ENCODE results near the gene TRIM69. TPM values are rescaled to one million over a fixed set of nuclear protein-coding genes. Genes with fewer than 3 reads are reported as not detected.
"Not testable (repeated sequence)": the region's sequence is repeated elsewhere in the genome, so short reads cannot be mapped to it uniquely, and the experiment has no call there.

The TRIM69 gene
- total RNA-seq, 1 experiment from 2014 or later: 6.7 TPM

DNA sequence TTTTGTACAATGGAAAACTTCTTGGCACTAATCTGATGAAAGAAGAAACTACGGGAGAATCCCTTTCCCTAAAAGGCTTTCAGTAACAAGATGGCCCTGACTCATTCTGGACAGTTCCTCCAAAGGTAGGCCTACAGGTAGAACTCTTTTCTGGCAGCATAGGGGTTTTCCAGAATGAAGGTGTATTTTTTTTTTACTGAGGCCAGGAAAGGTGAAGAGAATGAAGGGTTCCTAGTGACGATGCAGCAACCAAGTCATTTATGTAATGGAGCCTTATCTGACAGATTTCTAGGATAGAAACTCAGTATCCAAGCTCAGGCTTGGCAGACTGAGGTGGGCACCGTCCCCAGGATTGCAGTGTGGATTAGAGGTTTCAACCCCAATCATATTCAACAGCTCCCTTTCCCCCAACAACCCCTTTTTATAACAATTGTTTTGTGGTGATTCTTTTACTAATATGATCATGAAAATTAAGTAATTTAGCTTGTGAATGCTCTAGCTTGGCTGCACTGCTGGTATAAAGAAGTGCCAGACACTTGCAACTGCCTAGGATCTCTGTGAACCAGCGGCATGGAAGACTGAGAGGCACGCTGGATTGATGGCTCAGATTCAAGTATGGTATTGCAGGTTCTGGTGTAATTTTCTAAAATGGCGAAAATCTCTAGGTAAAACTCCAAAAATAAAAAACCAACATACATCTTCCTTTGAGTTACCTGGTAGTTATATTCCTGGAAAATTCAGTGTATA lies 8.7 kb upstream of the TRIM69 start:
- no peaks in the 10 kb centered on the region for H3K9me3 ChIP-seq
- ChIA-PET POLR2A (interaction anchor here (0.6 to 2.4 kb wide), 2 partner anchors 65 to 190 kb away, joined by 3 to 24 read pairs; partner anchors contain the start of gene SPG11), CTCF (interaction anchor here (1.6 to 1.9 kb wide), 2 partner anchors 16 to 64 kb away, joined by 11 to 26 read pairs; partner anchors contain the start of genes B2M, PATL2 and SPG11)
- H3K27me3 ChIP-seq (replicated peaks; ENCODE audit: control insufficient read depth, insufficient read depth, low read length): no peaks in the 10 kb centered on the region
- Mint-ChIP-seq H3K36me3 (ENCODE audit: insufficient read depth, unreplicated experiment) (peaks cover 8% of the 10 kb centered on the region), H3K9me3 (ENCODE audit: unreplicated experiment) (no peaks in the 10 kb centered on the region), H3K4me1 (ENCODE audit: low read depth, unreplicated experiment) (no peaks in the 10 kb centered on the region), H3K27me3 (ENCODE audit: insufficient read depth, unreplicated experiment) (no peaks in the 10 kb centered on the region), H3K27ac (ENCODE audit: unreplicated experiment) (peak overlapping the region; percentile 97), H3K4me3 (ENCODE audit: unreplicated experiment) (peak overlapping the region; percentile 86)
- intact Hi-C loops (cut with micrococcal nuclease; ENCODE audit: unreplicated experiment): loop anchor here (1.0 to 2.0 kb wide), 2 partner anchors 16 to 65 kb away; partner anchors contain the start of genes B2M, PATL2 and SPG11
- TF ChIP-seq, protein P1, sequence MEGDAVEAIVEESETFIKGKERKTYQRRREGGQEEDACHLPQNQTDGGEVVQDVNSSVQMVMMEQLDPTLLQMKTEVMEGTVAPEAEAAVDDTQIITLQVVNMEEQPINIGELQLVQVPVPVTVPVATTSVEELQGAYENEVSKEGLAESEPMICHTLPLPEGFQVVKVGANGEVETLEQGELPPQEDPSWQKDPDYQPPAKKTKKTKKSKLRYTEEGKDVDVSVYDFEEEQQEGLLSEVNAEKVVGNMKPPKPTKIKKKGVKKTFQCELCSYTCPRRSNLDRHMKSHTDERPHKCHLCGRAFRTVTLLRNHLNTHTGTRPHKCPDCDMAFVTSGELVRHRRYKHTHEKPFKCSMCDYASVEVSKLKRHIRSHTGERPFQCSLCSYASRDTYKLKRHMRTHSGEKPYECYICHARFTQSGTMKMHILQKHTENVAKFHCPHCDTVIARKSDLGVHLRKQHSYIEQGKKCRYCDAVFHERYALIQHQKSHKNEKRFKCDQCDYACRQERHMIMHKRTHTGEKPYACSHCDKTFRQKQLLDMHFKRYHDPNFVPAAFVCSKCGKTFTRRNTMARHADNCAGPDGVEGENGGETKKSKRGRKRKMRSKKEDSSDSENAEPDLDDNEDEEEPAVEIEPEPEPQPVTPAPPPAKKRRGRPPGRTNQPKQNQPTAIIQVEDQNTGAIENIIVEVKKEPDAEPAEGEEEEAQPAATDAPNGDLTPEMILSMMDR (IDR thresholded peaks at IDR 0.05; ENCODE audit: insufficient read depth in 1 of 2, low read depth in 1 of 2, low read length in 1 of 2, severe bottlenecking in 1 of 2, unreplicated experiment in 1 of 2): no peak
- H3K36me3 ChIP-seq (ENCODE audit: control insufficient read depth, insufficient read depth, low read length): no peaks in the 10 kb centered on the region
- peaks cover 3% of the 10 kb centered on the region; the same call in 1 of the 2 replicates for H3K4me1 ChIP-seq
- BruUV-seq (replicated peaks): no TSS peak
- DNase-seq: no peak
- peak overlapping the region; percentile 68 for H3K4me3 ChIP-seq (ENCODE audit: low read depth, low read length)

DNA sequence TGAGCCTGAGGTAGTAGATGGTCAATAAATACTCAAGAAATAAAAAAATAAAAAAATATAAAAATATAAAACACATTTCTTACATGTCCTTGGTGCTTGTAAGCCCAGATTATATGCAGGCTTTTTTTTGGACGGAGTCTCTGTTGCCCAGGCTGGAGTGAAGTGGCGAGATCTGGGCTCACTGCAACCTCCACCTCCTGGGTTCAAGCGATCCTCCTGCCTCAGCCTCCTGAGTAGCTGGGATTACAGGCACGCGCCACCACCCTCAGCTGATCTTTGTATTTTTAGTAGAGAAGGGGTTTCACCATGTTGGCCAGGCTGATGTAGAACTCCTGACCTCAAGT lies 8.1 kb upstream of the TRIM69 start:
- peak overlapping the region; percentile 86 for H3K4me3 Mint-ChIP-seq (ENCODE audit: unreplicated experiment)
- BruUV-seq (replicated peaks): TSS peak; percentile 92
- H3K27ac Mint-ChIP-seq (ENCODE audit: unreplicated experiment): peak overlapping the region; percentile 97
- not testable (repeated sequence) for H3K9me3 Mint-ChIP-seq (ENCODE audit: unreplicated experiment); H3K4me1 ChIP-seq; H3K27me3 Mint-ChIP-seq (ENCODE audit: insufficient read depth, unreplicated experiment); DNase-seq; H3K27me3 ChIP-seq (replicated peaks; ENCODE audit: control insufficient read depth, insufficient read depth, low read length); H3K9me3 ChIP-seq; H3K4me1 Mint-ChIP-seq (ENCODE audit: low read depth, unreplicated experiment); H3K36me3 Mint-ChIP-seq (ENCODE audit: insufficient read depth, unreplicated experiment); H3K36me3 ChIP-seq (ENCODE audit: control insufficient read depth, insufficient read depth, low read length)
- intact Hi-C loops (cut with micrococcal nuclease; ENCODE audit: unreplicated experiment): loop anchor here (1.0 to 2.0 kb wide), 2 partner anchors 17 to 65 kb away; partner anchors contain the start of genes B2M, PATL2 and SPG11
- CTCF ChIA-PET: interaction anchor here (0.6 to 1.9 kb wide), 7 partner anchors 9 to 125 kb away, joined by 3 to 30 read pairs (median 3); partner anchors contain the start of genes B2M, PATL2 and SPG11
- POLR2A ChIA-PET: interaction anchor here (1.0 to 2.4 kb wide), 4 partner anchors 15 to 185 kb away, joined by 3 to 32 read pairs (median 16); partner anchors contain the start of genes B2M, PATL2 and SPG11
- peak overlapping the region; percentile 68 for H3K4me3 ChIP-seq (ENCODE audit: low read depth, low read length)

- H3K9me3 ChIP-seq: no peaks in the 10 kb centered on the region
- H3K36me3 Mint-ChIP-seq (ENCODE audit: insufficient read depth, unreplicated experiment): peaks cover 8% of the 10 kb centered on the region
- H3K27me3 ChIP-seq (replicated peaks; ENCODE audit: control insufficient read depth, insufficient read depth, low read length): no peaks in the 10 kb centered on the region
- peak overlapping the region; percentile 97 for H3K27ac Mint-ChIP-seq (ENCODE audit: unreplicated experiment)
- ChIA-PET POLR2A (interaction anchor here (0.6 to 2.4 kb wide), 9 partner anchors 9 to 192 kb away, joined by 3 to 32 read pairs (median 4); partner anchors contain the start of genes B2M, EIF3J, PATL2 and SPG11), CTCF (interaction anchor here (0.5 to 1.9 kb wide), 8 partner anchors 8 to 850 kb away, joined by 3 to 30 read pairs (median 4); partner anchors contain the start of genes B2M, PATL2 and SPG11)
- H3K4me3 ChIP-seq (ENCODE audit: low read depth, low read length): peak overlapping the region; percentile 68
- peak; percentile 94 to 95 for DNase-seq
- H3K4me1 Mint-ChIP-seq (ENCODE audit: low read depth, unreplicated experiment): no peaks in the 10 kb centered on the region
- no peaks in the 10 kb centered on the region for H3K36me3 ChIP-seq (ENCODE audit: control insufficient read depth, insufficient read depth, low read length)
- H3K27me3 Mint-ChIP-seq (ENCODE audit: insufficient read depth, unreplicated experiment): no peaks in the 10 kb centered on the region
- peak overlapping the region; percentile 86 for H3K4me3 Mint-ChIP-seq (ENCODE audit: unreplicated experiment)
- TF ChIP-seq, protein P1 (IDR thresholded peaks at IDR 0.05; ENCODE audit: insufficient read depth in 1 of 2, low read depth in 1 of 2, low read length in 1 of 2, severe bottlenecking in 1 of 2, unreplicated experiment in 1 of 2): no peak
- H3K9me3 Mint-ChIP-seq (ENCODE audit: unreplicated experiment): no peaks in the 10 kb centered on the region
- intact Hi-C loops (cut with micrococcal nuclease; ENCODE audit: unreplicated experiment): loop anchor here (1.0 to 2.0 kb wide), 2 partner anchors 17 to 66 kb away; partner anchors contain the start of genes B2M, PATL2 and SPG11
- no TSS peak for BruUV-seq (replicated peaks)
- H3K4me1 ChIP-seq: peaks cover 3% of the 10 kb centered on the region; the same call in 1 of the 2 replicates
Observed at GRCh38 chr15:44728576-44729407, 7.5 kb upstream of the TRIM69 start.
